ENCODE results near the gene KCNQ5.

DNA sequence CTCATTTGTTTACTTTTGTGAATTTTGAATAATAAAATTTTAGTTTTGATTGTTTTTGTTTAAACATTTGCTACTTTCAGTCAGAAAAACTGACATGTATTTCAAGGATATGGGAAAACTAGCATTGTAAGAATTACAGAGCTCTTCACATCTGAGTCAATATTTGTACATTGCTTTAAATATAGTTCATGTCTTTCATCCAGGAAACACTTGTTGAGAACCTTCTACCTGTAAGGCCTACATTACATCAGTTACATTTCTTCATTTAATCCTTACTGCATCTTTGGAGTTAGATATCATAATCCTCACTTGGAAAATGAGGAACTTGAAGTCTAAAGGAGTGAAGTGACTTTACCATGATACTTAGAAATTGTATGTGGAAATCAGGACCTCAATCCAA is 242.9 kb downstream of the KCNQ5 start:
- TF ChIP-seq, protein P1, sequence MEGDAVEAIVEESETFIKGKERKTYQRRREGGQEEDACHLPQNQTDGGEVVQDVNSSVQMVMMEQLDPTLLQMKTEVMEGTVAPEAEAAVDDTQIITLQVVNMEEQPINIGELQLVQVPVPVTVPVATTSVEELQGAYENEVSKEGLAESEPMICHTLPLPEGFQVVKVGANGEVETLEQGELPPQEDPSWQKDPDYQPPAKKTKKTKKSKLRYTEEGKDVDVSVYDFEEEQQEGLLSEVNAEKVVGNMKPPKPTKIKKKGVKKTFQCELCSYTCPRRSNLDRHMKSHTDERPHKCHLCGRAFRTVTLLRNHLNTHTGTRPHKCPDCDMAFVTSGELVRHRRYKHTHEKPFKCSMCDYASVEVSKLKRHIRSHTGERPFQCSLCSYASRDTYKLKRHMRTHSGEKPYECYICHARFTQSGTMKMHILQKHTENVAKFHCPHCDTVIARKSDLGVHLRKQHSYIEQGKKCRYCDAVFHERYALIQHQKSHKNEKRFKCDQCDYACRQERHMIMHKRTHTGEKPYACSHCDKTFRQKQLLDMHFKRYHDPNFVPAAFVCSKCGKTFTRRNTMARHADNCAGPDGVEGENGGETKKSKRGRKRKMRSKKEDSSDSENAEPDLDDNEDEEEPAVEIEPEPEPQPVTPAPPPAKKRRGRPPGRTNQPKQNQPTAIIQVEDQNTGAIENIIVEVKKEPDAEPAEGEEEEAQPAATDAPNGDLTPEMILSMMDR (IDR thresholded peaks at IDR 0.05): no peak
- TF ChIP-seq POLR2A (IDR thresholded peaks at IDR 0.05): no peak

Measured in thyroid gland (tissue), 4 donors.